Measurements from ENCODE around the gene HIVEP3.

HIVEP3 gene

DNA sequence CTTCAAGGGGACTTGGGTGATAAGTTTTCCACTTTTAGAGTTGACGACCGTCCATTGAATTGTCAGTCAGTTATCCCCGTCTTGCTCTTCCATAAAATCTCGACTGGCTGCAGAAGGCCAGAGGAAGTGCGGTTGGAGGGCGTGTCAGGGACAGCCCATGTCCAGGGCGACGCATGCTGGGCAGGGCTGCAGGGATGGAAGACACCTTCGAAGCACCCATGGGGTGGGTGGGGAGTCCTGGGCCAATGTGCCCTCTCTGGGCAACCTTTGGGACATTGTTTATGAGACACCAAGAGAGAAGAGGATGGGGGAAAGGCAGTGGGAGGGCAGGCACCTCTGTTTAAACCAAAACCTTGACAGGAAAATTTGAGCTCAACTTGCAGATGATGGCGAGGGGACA, 395.7 kb downstream of the HIVEP3 start:
- H3K9me3 Mint-ChIP-seq, result peaks cover 3 to 6% of the 10 kb centered on the region in 2 donors
- H3K4me1 Mint-ChIP-seq, result peaks cover 24 to 27% of the 10 kb centered on the region in 2 donors
- no peak overlapping the region for H3K27ac Mint-ChIP-seq
- no peak overlapping the region for H3K4me3 Mint-ChIP-seq
- peaks cover 51 to 80% of the 10 kb centered on the region in 2 donors for H3K36me3 Mint-ChIP-seq
- no peaks in the 10 kb centered on the region for H3K27me3 Mint-ChIP-seq
- DNase-seq, result no peak
- ATAC-seq (replicated peaks), result no peak

DNA sequence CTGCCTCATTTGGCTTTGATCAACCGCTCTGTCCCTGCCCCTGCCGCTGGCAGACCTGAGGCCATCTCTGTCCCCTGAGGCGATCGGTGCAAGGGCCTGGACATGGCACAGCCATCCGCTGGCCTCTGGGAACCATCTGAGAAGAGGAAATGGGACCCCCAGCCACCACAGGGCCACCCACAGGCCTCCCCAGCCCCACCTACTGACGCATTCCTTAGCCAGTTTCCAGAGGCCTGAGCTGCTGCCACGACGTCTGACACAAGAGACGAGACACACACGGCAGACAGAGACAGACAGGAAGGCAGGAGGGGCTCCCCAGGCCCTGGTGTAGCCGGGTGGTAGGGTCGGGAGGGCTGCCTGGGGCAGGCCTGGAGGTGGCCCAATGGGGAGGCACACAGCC, 397.0 kb downstream of the HIVEP3 start:
- Mint-ChIP-seq H3K9me3 (no peaks in the 10 kb centered on the region), H3K27ac (no peak overlapping the region), H3K36me3 (peaks cover 49 to 80% of the 10 kb centered on the region in 2 donors), H3K4me3 (no peak overlapping the region), H3K4me1 (peaks cover 28 to 37% of the 10 kb centered on the region in 2 donors), H3K27me3 (no peaks in the 10 kb centered on the region)
- DNase-seq, result no peak
- ATAC-seq (replicated peaks), result no peak

DNA sequence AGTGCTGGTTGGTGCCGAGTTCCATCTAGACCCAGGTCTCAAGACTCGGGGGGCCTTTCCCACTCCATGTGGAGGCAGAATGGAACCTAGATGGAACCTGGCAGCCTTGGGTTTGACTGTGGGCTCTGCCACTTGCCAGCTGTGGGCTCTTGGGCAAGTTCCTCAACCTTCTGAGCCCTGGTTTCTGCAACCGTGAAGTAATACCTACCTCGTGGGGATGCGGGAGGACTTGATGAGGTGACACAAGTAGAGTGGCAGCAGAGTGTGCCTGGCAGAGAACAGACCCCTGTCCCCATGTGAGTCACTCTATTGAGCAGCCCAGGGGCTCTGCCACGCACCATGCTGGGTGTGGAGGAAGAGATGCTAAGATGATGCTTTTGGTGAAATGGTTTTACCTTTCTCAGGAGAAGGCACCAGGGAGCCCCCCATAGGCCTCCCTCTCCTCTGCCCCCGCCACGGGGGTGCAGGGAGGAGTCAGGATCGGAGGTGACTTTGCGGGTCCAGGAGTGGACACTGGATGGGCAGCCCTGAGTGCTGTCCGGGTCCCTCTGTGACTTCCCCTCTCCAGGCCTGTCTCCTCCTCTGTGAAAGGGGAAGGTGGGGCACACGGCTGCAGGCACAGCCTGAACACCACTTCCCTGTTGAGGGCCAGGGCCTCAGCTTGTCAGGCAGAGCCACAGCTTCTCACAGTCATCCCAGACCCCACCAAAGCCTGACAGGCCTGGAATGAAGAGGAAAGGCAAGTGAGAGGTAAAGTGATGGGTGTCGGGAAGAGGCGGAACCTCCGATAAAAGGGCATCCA, 397.6 kb downstream of the HIVEP3 start:
- peaks cover 44 to 80% of the 10 kb centered on the region in 2 donors for H3K36me3 Mint-ChIP-seq
- H3K9me3 Mint-ChIP-seq, result no peaks in the 10 kb centered on the region
- ATAC-seq (replicated peaks) (no peak), DNase-seq (no peak)
- H3K4me1 Mint-ChIP-seq, result peaks cover 29 to 43% of the 10 kb centered on the region in 2 donors
- peak overlapping the region; percentile 14 for H3K27ac Mint-ChIP-seq
- H3K4me3 Mint-ChIP-seq, result no peak overlapping the region
- H3K27me3 Mint-ChIP-seq, result no peaks in the 10 kb centered on the region

GRCh38 chr1:41519667-41520066, 399.1 kb downstream of the HIVEP3 start:
- no peak for DNase-seq
- Mint-ChIP-seq H3K9me3 (no peaks in the 10 kb centered on the region), H3K27ac (no peak overlapping the region), H3K4me1 (peaks cover 31 to 50% of the 10 kb centered on the region in 2 donors), H3K36me3 (peaks cover 40 to 74% of the 10 kb centered on the region in 2 donors), H3K4me3 (no peak overlapping the region), H3K27me3 (no peaks in the 10 kb centered on the region)
- no peak for ATAC-seq (replicated peaks)

DNA sequence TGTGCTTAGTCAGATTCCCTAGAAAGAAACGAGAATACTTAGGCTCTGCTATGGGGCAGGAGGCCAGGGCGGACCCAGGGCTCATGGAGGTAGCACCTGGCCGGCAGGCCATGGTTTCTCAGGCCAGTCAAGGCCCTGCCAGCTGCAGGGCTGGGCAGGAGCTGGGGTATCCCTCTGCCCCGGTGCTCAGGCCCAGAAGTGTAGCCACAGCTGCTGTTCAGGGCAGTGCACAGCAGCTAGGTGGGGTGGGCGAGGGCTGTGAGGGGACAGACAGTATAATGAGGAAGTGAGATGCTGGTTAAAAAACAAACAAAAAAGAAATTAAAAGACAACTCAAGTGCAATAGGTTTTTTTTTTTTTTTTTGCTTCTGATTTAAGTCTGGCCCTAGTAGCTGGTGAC, 400.3 kb downstream of the HIVEP3 start:
- Mint-ChIP-seq H3K4me1 (peaks cover 31 to 50% of the 10 kb centered on the region in 2 donors), H3K36me3 (peaks cover 36 to 69% of the 10 kb centered on the region in 2 donors), H3K9me3 (no peaks in the 10 kb centered on the region), H3K4me3 (no peak overlapping the region), H3K27ac (no peak overlapping the region), H3K27me3 (no peaks in the 10 kb centered on the region)
- ATAC-seq (replicated peaks), result peak; percentile 50 to 65
- DNase-seq, result no peak

DNA sequence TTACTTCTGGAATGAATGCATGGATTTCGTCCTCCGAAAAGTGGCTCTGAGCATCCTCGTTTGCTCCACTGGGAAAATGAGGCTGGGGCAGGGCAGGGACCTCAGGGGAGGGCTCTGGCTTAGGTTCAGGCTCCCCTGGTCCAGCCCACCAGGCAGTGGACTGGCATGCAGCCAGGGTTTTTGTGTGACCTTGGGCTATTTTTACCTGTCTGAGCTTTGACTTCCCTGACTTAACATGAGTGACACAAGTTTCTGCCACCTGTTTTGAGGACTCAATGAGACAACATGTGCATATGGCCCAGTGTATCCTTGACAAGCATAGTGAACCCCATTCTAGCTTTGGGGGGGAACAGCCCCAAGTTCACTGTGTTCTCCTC, 401.7 kb downstream of the HIVEP3 start:
- Mint-ChIP-seq H3K27ac (peak overlapping the region; percentile 59), H3K9me3 (no peaks in the 10 kb centered on the region), H3K36me3 (peaks cover 36 to 69% of the 10 kb centered on the region in 2 donors), H3K4me1 (peaks cover 33 to 50% of the 10 kb centered on the region in 2 donors), H3K4me3 (peak overlapping the region; percentile 71 to 80), H3K27me3 (no peaks in the 10 kb centered on the region)
- no peak for ATAC-seq (replicated peaks)
- no peak for DNase-seq

DNA sequence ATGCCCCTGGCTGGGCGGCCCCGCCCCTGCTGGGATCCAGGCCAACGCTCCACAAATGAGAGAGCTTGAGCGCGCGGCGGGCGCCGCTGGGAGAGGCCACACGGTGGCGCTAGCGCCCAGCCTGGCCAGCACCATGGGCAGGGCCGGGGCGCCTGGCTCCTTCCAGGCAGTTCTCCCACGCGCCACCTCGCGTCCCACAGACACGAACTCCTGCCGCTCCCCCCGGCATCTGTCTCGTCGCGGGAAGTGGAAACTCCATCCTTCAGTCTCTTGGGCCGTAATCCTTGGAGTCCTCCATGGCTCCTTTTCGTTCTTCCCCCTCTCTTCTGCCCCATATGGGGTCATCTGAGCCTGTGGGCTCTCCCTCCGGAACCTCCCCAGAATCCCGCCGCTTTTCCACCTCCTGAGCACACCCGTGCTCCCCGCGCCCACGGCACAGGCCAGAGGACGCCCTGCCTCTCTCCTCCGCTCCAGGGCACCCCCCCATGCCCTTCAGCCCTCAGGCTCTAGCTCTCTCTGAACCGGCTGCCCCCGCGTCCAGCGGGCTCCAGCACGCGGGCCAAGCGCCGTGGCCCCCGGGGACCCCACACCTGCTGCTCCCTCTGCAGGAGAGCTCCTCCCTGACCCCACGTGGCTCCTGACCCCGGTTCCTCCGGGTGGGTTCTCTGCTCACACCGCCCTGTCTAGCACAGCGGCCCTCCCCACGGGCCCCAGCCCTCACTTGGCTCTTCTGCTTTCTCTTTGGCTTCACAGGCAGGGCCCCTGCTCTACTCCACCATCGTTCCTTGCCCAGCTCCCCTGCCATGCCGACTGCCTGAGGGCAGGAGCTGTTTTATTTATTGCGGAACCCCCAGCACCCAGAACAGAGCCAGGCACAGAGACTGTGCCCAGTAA, 402.3 kb downstream of the HIVEP3 start:
- peaks cover 36 to 54% of the 10 kb centered on the region in 2 donors for H3K4me1 Mint-ChIP-seq
- H3K9me3 Mint-ChIP-seq, result no peaks in the 10 kb centered on the region
- peaks cover 41 to 71% of the 10 kb centered on the region in 2 donors for H3K36me3 Mint-ChIP-seq
- peak; percentile 85 to 86 for ATAC-seq (replicated peaks)
- H3K4me3 Mint-ChIP-seq, result peak overlapping the region; percentile 71 to 80
- DNase-seq, result peak; percentile 66
- no peaks in the 10 kb centered on the region for H3K27me3 Mint-ChIP-seq
- peak overlapping the region; percentile 59 for H3K27ac Mint-ChIP-seq

GRCh38 chr1:41515778-41516167, 402.9 kb downstream of the HIVEP3 start:
- no peaks in the 10 kb centered on the region for H3K9me3 Mint-ChIP-seq
- peaks cover 43 to 72% of the 10 kb centered on the region in 2 donors for H3K36me3 Mint-ChIP-seq
- DNase-seq (no peak), ATAC-seq (replicated peaks) (no peak)
- H3K4me1 Mint-ChIP-seq, result peaks cover 38 to 54% of the 10 kb centered on the region in 2 donors
- H3K27ac Mint-ChIP-seq, result no peak overlapping the region
- no peaks in the 10 kb centered on the region for H3K27me3 Mint-ChIP-seq
- peak overlapping the region in 1 of 2 donors; percentile 80 for H3K4me3 Mint-ChIP-seq

DNA sequence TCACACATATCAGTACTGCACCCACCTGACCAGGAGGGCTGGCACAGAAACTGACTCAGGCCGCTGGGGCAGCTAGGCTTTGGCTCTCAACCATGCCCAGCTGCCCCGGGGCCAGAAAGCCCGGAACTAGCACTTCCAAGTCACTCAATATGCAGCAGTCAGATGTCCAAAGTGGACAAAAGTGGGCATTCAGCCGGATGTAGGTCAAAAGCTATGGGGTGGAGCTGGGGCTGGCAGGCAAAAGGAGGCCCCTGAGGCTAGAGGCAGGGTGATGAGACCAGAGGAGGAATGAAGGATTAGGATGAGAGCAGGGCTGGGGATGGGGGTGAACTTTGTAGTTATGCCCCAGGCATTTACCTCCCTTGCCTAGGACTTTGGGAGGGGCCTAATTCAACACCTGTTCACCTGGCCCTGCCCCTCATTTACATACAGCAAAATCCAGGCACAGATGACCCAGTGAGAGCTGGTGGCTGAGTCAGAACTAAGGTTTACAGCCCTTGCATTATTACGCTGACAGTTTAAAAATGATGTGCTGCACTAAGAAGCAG, 403.5 kb downstream of the HIVEP3 start:
- Mint-ChIP-seq H3K4me1 (peaks cover 39 to 53% of the 10 kb centered on the region in 2 donors), H3K27ac (peak overlapping the region; percentile 4), H3K27me3 (no peaks in the 10 kb centered on the region), H3K9me3 (no peaks in the 10 kb centered on the region), H3K4me3 (no peak overlapping the region), H3K36me3 (peaks cover 41 to 71% of the 10 kb centered on the region in 2 donors)
- DNase-seq (no peak), ATAC-seq (replicated peaks) (no peak)

DNA sequence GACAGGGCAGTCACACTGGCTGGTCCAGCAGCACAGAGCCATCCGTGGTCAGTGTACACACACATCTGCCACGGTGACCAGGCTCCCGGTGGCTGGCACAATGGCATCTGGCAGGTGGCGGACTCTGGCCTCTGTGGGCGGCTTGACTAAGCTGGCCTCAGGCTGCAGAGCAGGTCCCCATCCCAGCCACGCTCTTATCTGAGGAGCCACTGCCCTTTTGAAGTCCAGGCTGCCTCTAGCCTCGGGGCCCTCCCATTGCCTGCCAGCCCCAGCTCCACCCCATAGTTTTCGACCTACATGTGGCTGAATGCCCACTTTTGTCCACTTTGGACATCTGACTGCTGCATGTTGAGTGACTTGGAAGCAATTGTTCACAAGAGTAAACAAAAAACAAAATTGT, 404.3 kb downstream of the HIVEP3 start:
- H3K27me3 Mint-ChIP-seq, result no peaks in the 10 kb centered on the region
- no peak for DNase-seq
- H3K4me3 Mint-ChIP-seq, result no peak overlapping the region
- peaks cover 37 to 53% of the 10 kb centered on the region in 2 donors for H3K4me1 Mint-ChIP-seq
- no peak overlapping the region for H3K27ac Mint-ChIP-seq
- peaks cover 40 to 71% of the 10 kb centered on the region in 2 donors for H3K36me3 Mint-ChIP-seq
- H3K9me3 Mint-ChIP-seq, result no peaks in the 10 kb centered on the region
- no peak for ATAC-seq (replicated peaks)

- Mint-ChIP-seq H3K4me3 (no peak overlapping the region), H3K27me3 (no peaks in the 10 kb centered on the region), H3K4me1 (peaks cover 38 to 51% of the 10 kb centered on the region in 2 donors), H3K36me3 (peaks cover 41 to 67% of the 10 kb centered on the region in 2 donors), H3K9me3 (no peaks in the 10 kb centered on the region), H3K27ac (no peak overlapping the region)
- ATAC-seq (replicated peaks) (no peak), DNase-seq (no peak)
Measured at GRCh38 chr1:41513383-41513735, 405.4 kb downstream of the HIVEP3 start.

- Mint-ChIP-seq H3K4me1 (peaks cover 33 to 45% of the 10 kb centered on the region in 2 donors), H3K4me3 (no peak overlapping the region), H3K27ac (no peak overlapping the region), H3K9me3 (no peaks in the 10 kb centered on the region), H3K36me3 (peaks cover 39 to 61% of the 10 kb centered on the region in 2 donors), H3K27me3 (no peaks in the 10 kb centered on the region)
- no peak for DNase-seq
- ATAC-seq (replicated peaks), result no peak
Measured at GRCh38 chr1:41512701-41513382, 405.9 kb downstream of the HIVEP3 start.

DNA sequence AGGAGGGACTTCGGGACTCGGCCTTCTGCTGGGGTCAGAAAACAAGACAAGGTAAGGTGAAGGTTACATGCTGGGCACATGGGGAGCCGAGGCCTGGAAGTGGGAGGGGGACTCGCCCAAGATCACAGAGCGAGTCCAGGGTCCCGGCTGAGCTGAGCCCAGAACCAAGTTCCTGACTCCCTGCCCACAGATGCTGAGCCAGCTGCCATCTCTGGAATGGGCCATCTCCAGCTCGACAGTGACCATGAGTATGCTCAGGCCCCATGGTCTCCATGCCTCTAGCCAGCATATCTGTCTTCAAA, 407.5 kb downstream of the HIVEP3 start:
- DNase-seq, result no peak
- Mint-ChIP-seq H3K4me1 (peaks cover 19 to 29% of the 10 kb centered on the region in 2 donors), H3K9me3 (no peaks in the 10 kb centered on the region), H3K27ac (peak overlapping the region; percentile 42), H3K4me3 (no peak overlapping the region), H3K27me3 (no peaks in the 10 kb centered on the region), H3K36me3 (peaks cover 34 to 49% of the 10 kb centered on the region in 2 donors)
- no peak for ATAC-seq (replicated peaks)

Data from stimulated activated naive B cell treated with anti-CD40 and anti-IgM and Interleukin-4, amounts not matched to agents 10 μg/mL and 1 μg/mL and 100 μg/mL, for 72 hours (primary cell).